GM12878 (cell line): ENCODE results near the gene F13A1. TPM values are rescaled to one million over a fixed set of nuclear protein-coding genes. Genes with fewer than 3 reads are reported as not detected.
A peak's percentile ranks its signal among the peaks of the same experiment; 100 is the strongest.

Experiments used
- ATAC-seq: fragments of 200-7000 bp; cut with Tn5 transposase; 3 replicates; pipeline ENCODE4 v1.9.1; 2020; ENCODE audit warnings: mild to moderate bottlenecking, moderate library complexity
- BruUV-seq: library from RNA; stranded (reverse); fragments of 400-500 nt; replicated peaks from 2 replicates; lab custom pipeline; 2021; lab: Mats Ljungman, UMichigan
- CTCF ChIA-PET: fragments of 300-600 bp; sonication (Branson Sonifier 250); formaldehyde crosslinking; extraction: SDS; loops from one replicate; lab custom pipeline; 2021; ENCODE audit warnings: inconsistent platforms; lab: Yijun Ruan, JAX
- POLR2A ChIA-PET: fragments of 350-600 bp; formaldehyde crosslinking; extraction: SDS; loops from one replicate; lab custom pipeline; 2021; ENCODE audit warnings: inconsistent platforms; lab: Charles Lee
- RAD21 ChIA-PET: fragments of 300-600 bp; sonication (Branson Sonifier 250); formaldehyde crosslinking; loops from one replicate; lab custom pipeline; 2023; ENCODE audit warnings: antibody characterized with exemption; ENCODE audit not compliant: unreplicated experiment; lab: Charles Lee
- SMC1A ChIA-PET: fragments of 300-600 bp; sonication (Branson Sonifier 250); formaldehyde crosslinking; loops from one replicate; lab custom pipeline; 2023; ENCODE audit not compliant: unreplicated experiment, uncharacterized antibody; lab: Charles Lee
- DNase-seq: peaks from one replicate; pipeline ENCODE4 v3.0.0-alpha.2; 2011; ENCODE audit warnings: low read depth, low spot score
- FAIRE-seq: peaks from 3 replicates; lab custom pipeline; 2011; peaks lifted over from hg19 to GRCh38; lab: Jason Lieb, UNC
- H2AFZ ChIP-seq: 2 replicates; pipeline ENCODE4 v1.6.0; 2011; ENCODE audit warnings: low read depth, low read length, control low read depth; ENCODE audit not compliant: control insufficient read depth
- H3K27ac ChIP-seq: 2 replicates; pipeline ENCODE4 v1.5.1; 2011; ENCODE audit warnings: control low read depth; ENCODE audit not compliant: control insufficient read depth, insufficient read depth
- H3K27me3 ChIP-seq, 2 experiments: replicated peaks in 1 of 2; 2 replicates each; pipeline versions ENCODE4 v1.6.0 to v1.6.1; 2011; ENCODE audit warnings: low read length in 1 of 2; ENCODE audit not compliant: control insufficient read depth in 2 of 2, insufficient read depth in 2 of 2
- H3K36me3 ChIP-seq, 2 experiments: 2 replicates each; pipeline ENCODE4 v1.5.1; 2011; ENCODE audit warnings: low read length in 1 of 2; ENCODE audit not compliant: control insufficient read depth in 2 of 2, insufficient read depth in 2 of 2
- H3K4me1 ChIP-seq: 2 replicates; pipeline ENCODE4 v1.6.1; 2011; ENCODE audit warnings: mild to moderate bottlenecking, low read length, moderate library complexity, mixed read lengths; ENCODE audit not compliant: control insufficient read depth, insufficient read depth
- H3K4me2 ChIP-seq: 2 replicates; pipeline ENCODE4 v1.6.0; 2011; ENCODE audit warnings: control low read depth; ENCODE audit not compliant: control insufficient read depth, insufficient read depth
- H3K4me3 ChIP-seq: fragments of 200-600 bp; sonication (generic); 2 replicates; pipeline ENCODE4 v1.5.1; 2016
- H3K79me2 ChIP-seq: 2 replicates; pipeline ENCODE4 v1.6.0; 2011; ENCODE audit warnings: low read length; ENCODE audit not compliant: control insufficient read depth, insufficient read depth
- H3K9ac ChIP-seq: 2 replicates; pipeline ENCODE4 v1.8.0; 2011; ENCODE audit warnings: low read length, control low read depth, mixed read lengths; ENCODE audit not compliant: control insufficient read depth, insufficient read depth
- H3K9me3 ChIP-seq: replicated peaks from 3 replicates; pipeline ENCODE4 v1.5.1; 2011; ENCODE audit warnings: mild to moderate bottlenecking, low read length; ENCODE audit not compliant: control insufficient read depth, insufficient read depth
- H4K20me1 ChIP-seq: 2 replicates; pipeline ENCODE4 v1.6.0; 2011; ENCODE audit not compliant: control insufficient read depth, insufficient read depth
- CTCF ChIP-seq, 3 experiments: IDR thresholded peaks in 2 of 3; conservative IDR thresholded peaks in 1 of 3; 2 replicates each; pipeline ENCODE4 v1.5.1; 2011; ENCODE audit warnings: low read depth in 3 of 3, low read length in 3 of 3, mild to moderate bottlenecking in 3 of 3, control low read depth in 2 of 3, moderate library complexity in 2 of 3, inconsistent platforms in 1 of 3, mixed read lengths in 1 of 3; ENCODE audit not compliant: control insufficient read depth in 2 of 3, insufficient read depth in 1 of 3; ENCODE audit errors: extremely low read depth in 1 of 3
- ETV6 ChIP-seq, 2 experiments: fragments of 450-650 bp in 1 of 2; IDR thresholded peaks in 1 of 2; conservative IDR thresholded peaks in 1 of 2; 2 replicates each; pipeline ENCODE4 v1.6.1; 2014; ENCODE audit warnings: antibody characterized with exemption in 1 of 2, borderline replicate concordance in 1 of 2, low read depth in 1 of 2, mild to moderate bottlenecking in 1 of 2, moderate library complexity in 1 of 2
- EZH2 ChIP-seq: IDR thresholded peaks from 2 replicates; pipeline ENCODE4 v1.6.1; 2012; ENCODE audit warnings: low read depth, mild to moderate bottlenecking, control low read depth, inconsistent platforms, low read length, borderline replicate concordance; ENCODE audit not compliant: control insufficient read depth
- HCFC1 ChIP-seq: fragments of 150-350 bp; IDR thresholded peaks from 2 replicates; pipeline ENCODE4 v1.6.1; 2014; ENCODE audit warnings: low read length
- IRF3 ChIP-seq: fragments of 450-650 bp; IDR thresholded peaks from 2 replicates; pipeline ENCODE4 v1.6.1; 2014; ENCODE audit warnings: mild to moderate bottlenecking
- IRF5 ChIP-seq: fragments of 450-650 bp; IDR thresholded peaks from 2 replicates; pipeline ENCODE4 v1.6.1; 2017; ENCODE audit warnings: borderline replicate concordance
- MYB ChIP-seq: fragments of 150-350 bp; IDR thresholded peaks from 2 replicates; pipeline ENCODE4 v1.6.1; 2014; ENCODE audit warnings: mild to moderate bottlenecking, low read depth, low read length, borderline replicate concordance
- MYC ChIP-seq: IDR thresholded peaks from 2 replicates; pipeline ENCODE4 v1.6.1; 2011; ENCODE audit warnings: mild to moderate bottlenecking, low read length, moderate library complexity, inconsistent platforms; ENCODE audit not compliant: insufficient read depth, insufficient replicate concordance, insufficient read length, severe bottlenecking
- PRDM15 ChIP-seq: fragments of 450-650 bp; formaldehyde crosslinking; IDR thresholded peaks from 2 replicates; pipeline ENCODE4 v1.4.0; 2020; ENCODE audit warnings: mild to moderate bottlenecking, moderate library complexity
- SUPT20H ChIP-seq: IDR thresholded peaks from 2 replicates; pipeline ENCODE4 v1.6.1; 2011; ENCODE audit warnings: low read depth, mild to moderate bottlenecking, low read length, moderate library complexity, borderline replicate concordance; ENCODE audit not compliant: control insufficient read depth
- TAF1 ChIP-seq: IDR thresholded peaks from 2 replicates; pipeline ENCODE4 v1.6.1; 2011; ENCODE audit warnings: mild to moderate bottlenecking, low read depth, low read length, borderline replicate concordance
- TCF7 ChIP-seq: IDR thresholded peaks from 2 replicates; pipeline ENCODE4 v1.6.1; 2014; ENCODE audit warnings: antibody characterized with exemption, borderline replicate concordance
- YBX1 ChIP-seq: fragments of 450-650 bp; IDR thresholded peaks from 2 replicates; pipeline ENCODE4 v1.6.1; 2016; ENCODE audit warnings: antibody characterized with exemption
- ZZZ3 ChIP-seq: IDR thresholded peaks from 2 replicates; pipeline ENCODE4 v1.6.1; 2011; ENCODE audit warnings: low read depth; ENCODE audit not compliant: control insufficient read depth, insufficient read length
- WGBS: methylation state at CpG from one replicate; pipeline ENCODE4 v1.1.6; 2016; ENCODE audit warnings: low lambda C conversion rate; ENCODE audit not compliant: insufficient replicate concordance, insufficient coverage; ENCODE audit errors: missing lambda C conversion rate; 5-methylcytosine and 5-hydroxymethylcytosine counted together
- in situ Hi-C: fragments of 300-500 bp; cut with MboI; formaldehyde crosslinking; loops from 9 replicates; pipeline ENCODE4 v1.14.3; 2018; ENCODE audit warnings: mixed read lengths
- intact Hi-C: fragments of 100-400 bp; cut with micrococcal nuclease; formaldehyde crosslinking; loops from one replicate; pipeline ENCODE4 v1.14.2; 2022; ENCODE audit not compliant: unreplicated experiment
- polyA plus RNA-seq, 11 experiments: library from polyadenylated mRNA; depleted of rRNA in 4 of 11; unstranded in 6 of 11; stranded (reverse) in 5 of 11; fragments of >200 nt; fragmentation: Nextera tagmentation in 4 of 11; fragmentation: Illumina TruSeq in 1 of 11; extraction: Ambion mirVana in 4 of 11; extraction: Trizol in 1 of 11; gene quantifications; 1 replicate in 1 of 11; 2 replicates in 10 of 11; pipeline versions ENCODE4 v1.2.1 to v1.2.3, GENCODE V29; 2011 to 2016; ENCODE audit warnings: inconsistent platforms in 2 of 11, missing spikeins in 2 of 11, low read depth in 1 of 11
- total RNA-seq, 4 experiments: library from RNA; depleted of rRNA in 3 of 4; stranded (reverse); fragments of >200 nt in 3 of 4; fragmentation: Illumina TruSeq in 1 of 4; extraction: Trizol in 1 of 4; gene quantifications; 2 replicates each; pipeline versions ENCODE4 v1.2.1 to v1.2.3, GENCODE V29; 2013 to 2021

F13A1 gene
- total and polyA plus RNA-seq, 10 of the 15 experiments (the other 5 are each of a cell fraction or from before 2014, with no cell fraction given), result 0.48 to 1.8 (median 1.0) TPM

GRCh38 chr6:6166064-6166463 lies 154.4 kb downstream of the F13A1 start:
- Histone ChIP-seq H3K4me1 (no peaks in the 10 kb centered on the region), H3K79me2 (no peaks in the 10 kb centered on the region), H3K9me3 (no peaks in the 10 kb centered on the region), H3K27me3 (no peaks in the 10 kb centered on the region), H2AFZ (no peak overlapping the region), H3K4me2 (no peak overlapping the region), H3K9ac (no peak overlapping the region), H4K20me1 (no peaks in the 10 kb centered on the region), H3K27ac (no peak overlapping the region), H3K36me3 (no peaks in the 10 kb centered on the region), H3K4me3 (no peak overlapping the region)
- in situ Hi-C loops, result no loop called here
- ChIA-PET RAD21 (no interaction called here), CTCF (no interaction called here), SMC1A (no interaction called here), POLR2A (no interaction called here)
- BruUV-seq, result no TSS peak
- DNase-seq (no peak), ATAC-seq (peak; percentile 37; the same call in 2 of the 3 replicates), FAIRE-seq (no peak)
- no peak for TF ChIP-seq HCFC1
- no peak for TF ChIP-seq CTCF (IDR thresholded peaks at IDR 0.05 in 2 of 3, conservative IDR thresholded peaks at IDR 0.05 in 1 of 3; ENCODE audit: control insufficient read depth in 2 of 3, extremely low read depth in 1 of 3, insufficient read depth in 1 of 3, low read depth in 3 of 3, low read length in 3 of 3)
- TF ChIP-seq EZH2, result no peak
- TF ChIP-seq IRF5, result no peak
- TF ChIP-seq ETV6 (conservative IDR thresholded peaks at IDR 0.05 in 1 of 2, IDR thresholded peaks at IDR 0.05 in 1 of 2; ENCODE audit: borderline replicate concordance in 1 of 2, low read depth in 1 of 2), result no peak
- no peak for TF ChIP-seq MYC
- TF ChIP-seq TCF7, result no peak
- no peak for TF ChIP-seq IRF3
- TF ChIP-seq SUPT20H, result no peak
- TF ChIP-seq PRDM15 (CRISPR knock-in tag), result no peak
- TF ChIP-seq MYB, result no peak
- no peak for TF ChIP-seq TAF1
- TF ChIP-seq YBX1, result no peak
- no peak for TF ChIP-seq ZZZ3
- 4% methylated on average over 3 of the region's 3 CpGs for WGBS
- intact Hi-C loops, result no loop called here
